ENCODE results near the gene LHFPL3.

DNA sequence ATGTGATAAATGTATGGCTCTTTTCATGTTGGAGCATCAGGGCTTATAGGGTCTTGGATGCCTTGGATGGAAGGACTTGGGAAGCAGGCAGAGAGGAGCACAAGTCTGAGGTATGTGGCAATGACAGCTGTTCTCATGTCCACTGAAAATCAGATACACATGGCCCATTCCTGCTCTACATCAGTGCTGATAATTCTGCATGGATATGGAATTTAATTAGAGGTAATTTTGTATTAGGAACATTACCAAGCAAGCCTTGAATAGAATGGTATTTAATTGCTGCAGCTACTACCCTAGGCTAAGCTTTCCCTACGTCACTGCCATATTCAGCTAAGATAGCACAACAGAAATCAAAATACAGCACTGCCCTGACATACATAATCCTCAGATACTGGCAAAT, 299.6 kb downstream of the LHFPL3 start:
- TF ChIP-seq, protein P1, sequence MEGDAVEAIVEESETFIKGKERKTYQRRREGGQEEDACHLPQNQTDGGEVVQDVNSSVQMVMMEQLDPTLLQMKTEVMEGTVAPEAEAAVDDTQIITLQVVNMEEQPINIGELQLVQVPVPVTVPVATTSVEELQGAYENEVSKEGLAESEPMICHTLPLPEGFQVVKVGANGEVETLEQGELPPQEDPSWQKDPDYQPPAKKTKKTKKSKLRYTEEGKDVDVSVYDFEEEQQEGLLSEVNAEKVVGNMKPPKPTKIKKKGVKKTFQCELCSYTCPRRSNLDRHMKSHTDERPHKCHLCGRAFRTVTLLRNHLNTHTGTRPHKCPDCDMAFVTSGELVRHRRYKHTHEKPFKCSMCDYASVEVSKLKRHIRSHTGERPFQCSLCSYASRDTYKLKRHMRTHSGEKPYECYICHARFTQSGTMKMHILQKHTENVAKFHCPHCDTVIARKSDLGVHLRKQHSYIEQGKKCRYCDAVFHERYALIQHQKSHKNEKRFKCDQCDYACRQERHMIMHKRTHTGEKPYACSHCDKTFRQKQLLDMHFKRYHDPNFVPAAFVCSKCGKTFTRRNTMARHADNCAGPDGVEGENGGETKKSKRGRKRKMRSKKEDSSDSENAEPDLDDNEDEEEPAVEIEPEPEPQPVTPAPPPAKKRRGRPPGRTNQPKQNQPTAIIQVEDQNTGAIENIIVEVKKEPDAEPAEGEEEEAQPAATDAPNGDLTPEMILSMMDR (IDR thresholded peaks at IDR 0.05): no peak
- no peak for TF ChIP-seq POLR2A (IDR thresholded peaks at IDR 0.05)

Measured in right lobe of liver (tissue), 4 donors.